ENCODE results near the gene HIP1R. TPM values are rescaled to one million over a fixed set of nuclear protein-coding genes. Genes with fewer than 3 reads are reported as not detected.
A peak's percentile ranks its signal among the peaks of the same experiment; 100 is the strongest.

Gene HIP1R
- total and polyA plus RNA-seq, 10 of the 15 experiments (the other 5 are each of a cell fraction or from before 2014, with no cell fraction given), result 0.18 to 27.7 (median 11.7) TPM

DNA sequence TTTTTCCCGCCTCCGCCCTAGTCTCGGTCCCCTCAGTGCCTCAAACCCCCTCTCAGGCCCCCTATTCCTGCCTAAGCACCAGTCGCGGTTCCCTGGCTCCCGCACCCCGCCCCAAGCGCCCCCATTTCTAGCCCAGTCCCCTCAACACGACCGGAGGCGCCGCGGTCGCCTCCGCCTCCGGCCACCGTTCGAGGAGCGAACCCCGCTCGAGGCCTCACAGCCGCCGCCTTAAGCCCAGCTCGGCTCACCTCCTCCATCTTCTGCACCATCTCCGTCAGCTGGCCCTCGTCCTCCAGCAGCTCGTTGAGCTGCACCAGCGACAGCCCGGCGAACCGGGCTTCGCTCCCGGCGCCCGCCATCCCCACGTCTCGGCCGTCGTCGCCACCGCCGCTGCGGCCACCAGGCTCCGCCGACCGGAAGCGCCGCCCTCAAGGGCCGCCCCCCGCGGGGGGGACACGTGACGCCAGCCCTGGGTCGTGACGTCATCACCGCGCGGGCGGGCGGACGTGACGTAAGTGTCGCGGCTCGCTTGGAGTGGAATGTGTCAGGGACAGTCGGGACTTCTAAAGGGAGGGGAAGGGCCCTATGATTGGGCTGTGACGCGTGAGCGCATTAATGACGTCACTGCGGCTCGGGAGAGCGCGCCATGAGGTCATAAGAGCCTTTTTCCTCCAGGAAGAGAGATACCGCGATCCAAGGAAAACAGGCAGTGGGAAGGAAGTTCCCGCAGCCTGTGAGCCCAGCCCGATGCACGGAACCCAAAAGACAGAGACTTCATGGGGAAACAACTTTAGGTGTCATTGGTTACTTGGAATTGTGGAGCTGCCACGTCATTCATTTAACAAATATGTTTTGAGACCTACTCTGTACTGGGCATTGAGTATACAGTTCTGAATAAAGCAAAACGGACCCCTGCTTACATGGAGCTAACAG is 60.7 kb downstream of the HIP1R start, which contains the start of gene VPS37B (continued):
- no peak; the same call in 1 of the 2 replicates for TF ChIP-seq HCFC1 (IDR thresholded peaks at IDR 0.05; ENCODE audit: low read length)
- no peak for TF ChIP-seq HDAC6 (IDR thresholded peaks at IDR 0.05; ENCODE audit: unreplicated experiment)
- TF ChIP-seq, protein P1, sequence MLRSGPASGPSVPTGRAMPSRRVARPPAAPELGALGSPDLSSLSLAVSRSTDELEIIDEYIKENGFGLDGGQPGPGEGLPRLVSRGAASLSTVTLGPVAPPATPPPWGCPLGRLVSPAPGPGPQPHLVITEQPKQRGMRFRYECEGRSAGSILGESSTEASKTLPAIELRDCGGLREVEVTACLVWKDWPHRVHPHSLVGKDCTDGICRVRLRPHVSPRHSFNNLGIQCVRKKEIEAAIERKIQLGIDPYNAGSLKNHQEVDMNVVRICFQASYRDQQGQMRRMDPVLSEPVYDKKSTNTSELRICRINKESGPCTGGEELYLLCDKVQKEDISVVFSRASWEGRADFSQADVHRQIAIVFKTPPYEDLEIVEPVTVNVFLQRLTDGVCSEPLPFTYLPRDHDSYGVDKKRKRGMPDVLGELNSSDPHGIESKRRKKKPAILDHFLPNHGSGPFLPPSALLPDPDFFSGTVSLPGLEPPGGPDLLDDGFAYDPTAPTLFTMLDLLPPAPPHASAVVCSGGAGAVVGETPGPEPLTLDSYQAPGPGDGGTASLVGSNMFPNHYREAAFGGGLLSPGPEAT (IDR thresholded peaks at IDR 0.05; ENCODE audit: low read depth), result 0 out of 2 replicates have a peak, but pooled peaks have one; percentile 17
- TF ChIP-seq MEF2B (IDR thresholded peaks at IDR 0.05; ENCODE audit: partially characterized antibody, poor library complexity, severe bottlenecking), result peak; percentile 45
- TF ChIP-seq TARDBP (IDR thresholded peaks at IDR 0.05; ENCODE audit: borderline replicate concordance), result no peak
- TF ChIP-seq, protein P2, sequence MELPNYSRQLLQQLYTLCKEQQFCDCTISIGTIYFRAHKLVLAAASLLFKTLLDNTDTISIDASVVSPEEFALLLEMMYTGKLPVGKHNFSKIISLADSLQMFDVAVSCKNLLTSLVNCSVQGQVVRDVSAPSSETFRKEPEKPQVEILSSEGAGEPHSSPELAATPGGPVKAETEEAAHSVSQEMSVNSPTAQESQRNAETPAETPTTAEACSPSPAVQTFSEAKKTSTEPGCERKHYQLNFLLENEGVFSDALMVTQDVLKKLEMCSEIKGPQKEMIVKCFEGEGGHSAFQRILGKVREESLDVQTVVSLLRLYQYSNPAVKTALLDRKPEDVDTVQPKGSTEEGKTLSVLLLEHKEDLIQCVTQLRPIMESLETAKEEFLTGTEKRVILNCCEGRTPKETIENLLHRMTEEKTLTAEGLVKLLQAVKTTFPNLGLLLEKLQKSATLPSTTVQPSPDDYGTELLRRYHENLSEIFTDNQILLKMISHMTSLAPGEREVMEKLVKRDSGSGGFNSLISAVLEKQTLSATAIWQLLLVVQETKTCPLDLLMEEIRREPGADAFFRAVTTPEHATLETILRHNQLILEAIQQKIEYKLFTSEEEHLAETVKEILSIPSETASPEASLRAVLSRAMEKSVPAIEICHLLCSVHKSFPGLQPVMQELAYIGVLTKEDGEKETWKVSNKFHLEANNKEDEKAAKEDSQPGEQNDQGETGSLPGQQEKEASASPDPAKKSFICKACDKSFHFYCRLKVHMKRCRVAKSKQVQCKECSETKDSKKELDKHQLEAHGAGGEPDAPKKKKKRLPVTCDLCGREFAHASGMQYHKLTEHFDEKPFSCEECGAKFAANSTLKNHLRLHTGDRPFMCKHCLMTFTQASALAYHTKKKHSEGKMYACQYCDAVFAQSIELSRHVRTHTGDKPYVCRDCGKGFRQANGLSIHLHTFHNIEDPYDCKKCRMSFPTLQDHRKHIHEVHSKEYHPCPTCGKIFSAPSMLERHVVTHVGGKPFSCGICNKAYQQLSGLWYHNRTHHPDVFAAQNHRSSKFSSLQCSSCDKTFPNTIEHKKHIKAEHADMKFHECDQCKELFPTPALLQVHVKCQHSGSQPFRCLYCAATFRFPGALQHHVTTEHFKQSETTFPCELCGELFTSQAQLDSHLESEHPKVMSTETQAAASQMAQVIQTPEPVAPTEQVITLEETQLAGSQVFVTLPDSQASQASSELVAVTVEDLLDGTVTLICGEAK (IDR thresholded peaks at IDR 0.05; ENCODE audit: borderline replicate concordance), result peak; percentile 79
- TF ChIP-seq CREB1 (IDR thresholded peaks at IDR 0.05; ENCODE audit: low read depth), result peak; percentile 100
- TF ChIP-seq EZH2 (IDR thresholded peaks at IDR 0.05; ENCODE audit: borderline replicate concordance, control insufficient read depth, low read depth, low read length), result no peak
- no peak for TF ChIP-seq SREBF1 (IDR thresholded peaks at IDR 0.05; ENCODE audit: low read length)
- TF ChIP-seq, protein P3, sequence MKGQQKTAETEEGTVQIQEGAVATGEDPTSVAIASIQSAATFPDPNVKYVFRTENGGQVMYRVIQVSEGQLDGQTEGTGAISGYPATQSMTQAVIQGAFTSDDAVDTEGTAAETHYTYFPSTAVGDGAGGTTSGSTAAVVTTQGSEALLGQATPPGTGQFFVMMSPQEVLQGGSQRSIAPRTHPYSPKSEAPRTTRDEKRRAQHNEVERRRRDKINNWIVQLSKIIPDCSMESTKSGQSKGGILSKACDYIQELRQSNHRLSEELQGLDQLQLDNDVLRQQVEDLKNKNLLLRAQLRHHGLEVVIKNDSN (IDR thresholded peaks at IDR 0.05; ENCODE audit: borderline replicate concordance, extremely low read length, insufficient read depth, low read depth, low read length), result peak; percentile 96
- peak; percentile 90 for TF ChIP-seq KLF5 (IDR thresholded peaks at IDR 0.05; ENCODE audit: partially characterized antibody)
- TF ChIP-seq RBBP5 (conservative IDR thresholded peaks at IDR 0.05), result no peak
- TF ChIP-seq NFYA (IDR thresholded peaks at IDR 0.05; ENCODE audit: borderline replicate concordance, low read depth, low read length), result no peak
- TF ChIP-seq, protein P4, sequence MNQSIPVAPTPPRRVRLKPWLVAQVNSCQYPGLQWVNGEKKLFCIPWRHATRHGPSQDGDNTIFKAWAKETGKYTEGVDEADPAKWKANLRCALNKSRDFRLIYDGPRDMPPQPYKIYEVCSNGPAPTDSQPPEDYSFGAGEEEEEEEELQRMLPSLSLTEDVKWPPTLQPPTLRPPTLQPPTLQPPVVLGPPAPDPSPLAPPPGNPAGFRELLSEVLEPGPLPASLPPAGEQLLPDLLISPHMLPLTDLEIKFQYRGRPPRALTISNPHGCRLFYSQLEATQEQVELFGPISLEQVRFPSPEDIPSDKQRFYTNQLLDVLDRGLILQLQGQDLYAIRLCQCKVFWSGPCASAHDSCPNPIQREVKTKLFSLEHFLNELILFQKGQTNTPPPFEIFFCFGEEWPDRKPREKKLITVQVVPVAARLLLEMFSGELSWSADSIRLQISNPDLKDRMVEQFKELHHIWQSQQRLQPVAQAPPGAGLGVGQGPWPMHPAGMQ (IDR thresholded peaks at IDR 0.05; ENCODE audit: borderline replicate concordance), result no peak
- TF ChIP-seq MYC (IDR thresholded peaks at IDR 0.05; ENCODE audit: insufficient read depth, insufficient read length, insufficient replicate concordance, low read length, severe bottlenecking), result no peak
- no peak for TF ChIP-seq SPI1 (IDR thresholded peaks at IDR 0.05; ENCODE audit: borderline replicate concordance, insufficient read depth, low read depth, low read length)
- TF ChIP-seq SUPT20H (IDR thresholded peaks at IDR 0.05; ENCODE audit: borderline replicate concordance, control insufficient read depth, low read depth, low read length), result no peak
- TF ChIP-seq CHD2 (IDR thresholded peaks at IDR 0.05; ENCODE audit: borderline replicate concordance, low read depth, low read length), result peak; percentile 63
- no peak for TF ChIP-seq FOXM1 (IDR thresholded peaks at IDR 0.05; ENCODE audit: low read depth, low read length)
- TF ChIP-seq SREBF2 (IDR thresholded peaks at IDR 0.05; ENCODE audit: low read length), result no peak

Measured in GM12878 (cell line).